Measurements from ENCODE around the gene SCGB3A2. TPM values are rescaled to one million over a fixed set of nuclear protein-coding genes. Genes with fewer than 3 reads are reported as not detected.
A peak's percentile ranks its signal among the peaks of the same experiment; 100 is the strongest.

The SCGB3A2 gene
- not detected in 2 replicates for total RNA-seq (ENCODE audit: low replicate concordance)

DNA sequence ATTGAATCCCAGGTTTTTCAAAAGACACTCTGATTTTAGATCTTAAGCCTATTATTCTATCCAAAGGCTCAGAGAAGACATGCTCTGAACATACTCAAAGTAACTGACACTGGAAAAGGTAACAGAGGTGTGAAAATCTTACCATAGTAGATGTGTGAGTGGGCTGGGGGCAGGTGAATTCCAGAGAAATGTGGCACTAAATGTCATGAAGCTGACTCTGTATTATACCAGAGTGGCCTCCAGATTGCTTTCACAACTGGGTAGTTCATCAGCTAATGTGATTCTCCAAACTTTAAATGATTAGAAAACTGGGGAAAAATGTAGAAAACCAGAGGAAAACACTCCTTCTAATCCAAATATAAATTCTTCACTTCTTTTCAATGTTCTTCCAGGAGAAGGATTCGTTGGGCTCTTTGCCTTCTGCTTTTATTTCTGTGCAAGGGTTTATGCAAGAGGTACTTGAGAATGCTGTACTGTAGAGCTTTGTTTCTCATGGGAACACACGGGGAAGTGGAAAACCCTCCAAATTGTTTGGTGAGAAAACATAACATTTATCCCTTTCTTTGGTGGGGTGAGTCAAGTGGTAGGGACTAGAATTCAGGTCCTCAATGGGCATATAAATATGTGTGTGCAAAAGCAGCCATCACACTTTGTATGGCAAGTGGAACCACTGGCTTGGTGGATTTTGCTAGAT lies at the start of gene SCGB3A2:
Gene SCGB3A2, plus strand, starts transcription at position 646 of the 694 bp plus-strand sequence. CDS start 93 bp downstream, outside the sequence.
- no peak for DNase-seq (ENCODE audit: low read depth)
- TF ChIP-seq CTCF (IDR thresholded peaks at IDR 0.05; ENCODE audit: insufficient read depth, low read length) = no peak
- no peak within 1 kb of the TSS for H3K4me3 ChIP-seq (ENCODE audit: low read depth, low read length)

- DNase-seq (ENCODE audit: low read depth) = peak; percentile 48
- H3K4me3 ChIP-seq (ENCODE audit: low read depth, low read length) = no peak overlapping the region
- TF ChIP-seq CTCF (IDR thresholded peaks at IDR 0.05; ENCODE audit: insufficient read depth, low read length) = no peak
These were observed 48.5 kb upstream of the SCGB3A2 start for GRCh38 chr5:147830035-147830434.

- H3K4me3 ChIP-seq (ENCODE audit: low read depth, low read length) = no peak within 1 kb of the TSS
- no peak for TF ChIP-seq CTCF (IDR thresholded peaks at IDR 0.05; ENCODE audit: insufficient read depth, low read length)
- DNase-seq (ENCODE audit: low read depth) = no peak
These were observed 47.0 kb upstream of the SCGB3A2 start, which contains the start of gene SPINK1 for GRCh38 chr5:147831465-147831864. Gene SPINK1 (minus strand): TSS chr5:147831671. CDS start chr5:147831577, 94 bp downstream.

GRCh38 chr5:147832541-147832940 lies 46.0 kb upstream of the SCGB3A2 start:
- TF ChIP-seq CTCF (IDR thresholded peaks at IDR 0.05; ENCODE audit: insufficient read depth, low read length) = no peak
- DNase-seq (ENCODE audit: low read depth) = no peak
- H3K4me3 ChIP-seq (ENCODE audit: low read depth, low read length) = no peak overlapping the region

DNA sequence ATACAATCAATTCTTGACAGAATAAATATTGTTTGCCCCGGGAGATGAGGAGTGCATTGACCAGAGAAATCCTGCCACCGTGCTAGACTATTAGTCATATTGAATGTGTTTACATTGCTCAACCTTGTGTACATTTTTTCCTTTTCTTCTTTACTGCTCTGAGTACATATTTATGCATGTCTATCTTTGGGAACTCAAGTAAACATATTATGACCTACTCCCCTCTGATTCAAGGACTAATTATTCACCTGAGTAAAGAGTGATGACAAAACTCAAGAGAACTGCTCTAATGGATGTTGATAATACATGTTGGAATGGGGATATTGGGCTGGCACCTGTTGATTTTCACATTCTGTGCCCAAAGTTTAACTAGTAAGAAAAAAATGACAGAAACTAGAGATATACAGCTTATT lies 43.1 kb upstream of the SCGB3A2 start:
- no peak for DNase-seq (ENCODE audit: low read depth)
- no peak overlapping the region for H3K4me3 ChIP-seq (ENCODE audit: low read depth, low read length)
- TF ChIP-seq CTCF (IDR thresholded peaks at IDR 0.05; ENCODE audit: insufficient read depth, low read length) = no peak

- no peak overlapping the region for H3K4me3 ChIP-seq (ENCODE audit: low read depth, low read length)
- no peak for TF ChIP-seq CTCF (IDR thresholded peaks at IDR 0.05; ENCODE audit: insufficient read depth, low read length)
- peak; percentile 35 for DNase-seq (ENCODE audit: low read depth)
These were observed 42.1 kb upstream of the SCGB3A2 start for GRCh38 chr5:147836439-147836838.

Data from fibroblast of the aortic adventitia (primary cell).